ENCODE measurements around the gene PITPNM1.

DNA sequence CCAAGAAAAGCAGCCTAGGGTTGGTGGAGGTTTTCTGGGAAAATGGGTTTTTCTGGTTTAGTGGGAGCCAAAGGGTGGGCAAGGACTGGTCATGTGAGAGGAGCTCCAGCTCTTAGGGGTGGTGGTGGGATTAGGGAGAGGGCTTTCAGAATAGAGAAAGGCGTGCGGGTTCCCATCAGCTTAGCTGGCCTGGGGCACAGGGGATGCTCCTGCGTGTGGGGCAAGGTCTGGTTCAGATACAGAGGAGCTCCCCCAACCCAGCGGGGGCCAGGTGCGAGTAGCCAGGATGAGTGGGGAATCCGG, 36.8 kb downstream of the PITPNM1 start:
- TF ChIP-seq, protein P1, sequence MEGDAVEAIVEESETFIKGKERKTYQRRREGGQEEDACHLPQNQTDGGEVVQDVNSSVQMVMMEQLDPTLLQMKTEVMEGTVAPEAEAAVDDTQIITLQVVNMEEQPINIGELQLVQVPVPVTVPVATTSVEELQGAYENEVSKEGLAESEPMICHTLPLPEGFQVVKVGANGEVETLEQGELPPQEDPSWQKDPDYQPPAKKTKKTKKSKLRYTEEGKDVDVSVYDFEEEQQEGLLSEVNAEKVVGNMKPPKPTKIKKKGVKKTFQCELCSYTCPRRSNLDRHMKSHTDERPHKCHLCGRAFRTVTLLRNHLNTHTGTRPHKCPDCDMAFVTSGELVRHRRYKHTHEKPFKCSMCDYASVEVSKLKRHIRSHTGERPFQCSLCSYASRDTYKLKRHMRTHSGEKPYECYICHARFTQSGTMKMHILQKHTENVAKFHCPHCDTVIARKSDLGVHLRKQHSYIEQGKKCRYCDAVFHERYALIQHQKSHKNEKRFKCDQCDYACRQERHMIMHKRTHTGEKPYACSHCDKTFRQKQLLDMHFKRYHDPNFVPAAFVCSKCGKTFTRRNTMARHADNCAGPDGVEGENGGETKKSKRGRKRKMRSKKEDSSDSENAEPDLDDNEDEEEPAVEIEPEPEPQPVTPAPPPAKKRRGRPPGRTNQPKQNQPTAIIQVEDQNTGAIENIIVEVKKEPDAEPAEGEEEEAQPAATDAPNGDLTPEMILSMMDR (IDR thresholded peaks at IDR 0.05): no peak
- TF ChIP-seq POLR2A (IDR thresholded peaks at IDR 0.05): no peak

Measured in body of pancreas (tissue), 4 donors.